ENCODE results near the gene PTPN14.

- TF ChIP-seq CTCF (tag by site-specific recombination; IDR thresholded peaks at IDR 0.05) (no peak), HOXD13 (CRISPR knock-in tag; IDR thresholded peaks at IDR 0.05; ENCODE audit: borderline replicate concordance) (no peak), ZNF311 (tag by site-specific recombination; IDR thresholded peaks at IDR 0.05; ENCODE audit: borderline replicate concordance) (no peak), ZNF138 (tag by site-specific recombination; IDR thresholded peaks at IDR 0.05; ENCODE audit: borderline replicate concordance) (no peak), ZEB2 (tag by site-specific recombination; IDR thresholded peaks at IDR 0.05) (no peak), ZNF2 (tag by site-specific recombination; IDR thresholded peaks at IDR 0.05) (no peak), ZNF274 (IDR thresholded peaks at IDR 0.05; ENCODE audit: low read length) (no peak), ZNF274 (tag by site-specific recombination; IDR thresholded peaks at IDR 0.05; ENCODE audit: borderline replicate concordance) (no peak), PBX3 (CRISPR knock-in tag; IDR thresholded peaks at IDR 0.05) (no peak), ZNF600 (tag by site-specific recombination; IDR thresholded peaks at IDR 0.05) (no peak), ZNF324 (tag by site-specific recombination; IDR thresholded peaks at IDR 0.05) (no peak)
- TF ChIP-seq, protein P1, sequence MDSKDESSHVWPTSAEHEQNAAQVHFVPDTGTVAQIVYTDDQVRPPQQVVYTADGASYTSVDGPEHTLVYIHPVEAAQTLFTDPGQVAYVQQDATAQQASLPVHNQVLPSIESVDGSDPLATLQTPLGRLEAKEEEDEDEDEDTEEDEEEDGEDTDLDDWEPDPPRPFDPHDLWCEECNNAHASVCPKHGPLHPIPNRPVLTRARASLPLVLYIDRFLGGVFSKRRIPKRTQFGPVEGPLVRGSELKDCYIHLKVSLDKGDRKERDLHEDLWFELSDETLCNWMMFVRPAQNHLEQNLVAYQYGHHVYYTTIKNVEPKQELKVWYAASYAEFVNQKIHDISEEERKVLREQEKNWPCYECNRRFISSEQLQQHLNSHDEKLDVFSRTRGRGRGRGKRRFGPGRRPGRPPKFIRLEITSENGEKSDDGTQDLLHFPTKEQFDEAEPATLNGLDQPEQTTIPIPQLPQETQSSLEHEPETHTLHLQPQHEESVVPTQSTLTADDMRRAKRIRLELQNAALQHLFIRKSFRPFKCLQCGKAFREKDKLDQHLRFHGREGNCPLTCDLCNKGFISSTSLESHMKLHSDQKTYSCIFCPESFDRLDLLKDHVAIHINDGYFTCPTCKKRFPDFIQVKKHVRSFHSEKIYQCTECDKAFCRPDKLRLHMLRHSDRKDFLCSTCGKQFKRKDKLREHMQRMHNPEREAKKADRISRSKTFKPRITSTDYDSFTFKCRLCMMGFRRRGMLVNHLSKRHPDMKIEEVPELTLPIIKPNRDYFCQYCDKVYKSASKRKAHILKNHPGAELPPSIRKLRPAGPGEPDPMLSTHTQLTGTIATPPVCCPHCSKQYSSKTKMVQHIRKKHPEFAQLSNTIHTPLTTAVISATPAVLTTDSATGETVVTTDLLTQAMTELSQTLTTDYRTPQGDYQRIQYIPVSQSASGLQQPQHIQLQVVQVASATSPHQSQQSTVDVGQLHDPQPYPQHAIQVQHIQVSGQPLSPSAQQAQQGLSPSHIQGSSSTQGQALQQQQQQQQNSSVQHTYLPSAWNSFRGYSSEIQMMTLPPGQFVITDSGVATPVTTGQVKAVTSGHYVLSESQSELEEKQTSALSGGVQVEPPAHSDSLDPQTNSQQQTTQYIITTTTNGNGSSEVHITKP (tag by site-specific recombination; IDR thresholded peaks at IDR 0.05): no peak
Observed at GRCh38 chr1:214416858-214417257, 134.5 kb downstream of the PTPN14 start.

All from HEK293 (cell line).